ENCODE data around the gene LRRC10.

Gene LRRC10

DNA sequence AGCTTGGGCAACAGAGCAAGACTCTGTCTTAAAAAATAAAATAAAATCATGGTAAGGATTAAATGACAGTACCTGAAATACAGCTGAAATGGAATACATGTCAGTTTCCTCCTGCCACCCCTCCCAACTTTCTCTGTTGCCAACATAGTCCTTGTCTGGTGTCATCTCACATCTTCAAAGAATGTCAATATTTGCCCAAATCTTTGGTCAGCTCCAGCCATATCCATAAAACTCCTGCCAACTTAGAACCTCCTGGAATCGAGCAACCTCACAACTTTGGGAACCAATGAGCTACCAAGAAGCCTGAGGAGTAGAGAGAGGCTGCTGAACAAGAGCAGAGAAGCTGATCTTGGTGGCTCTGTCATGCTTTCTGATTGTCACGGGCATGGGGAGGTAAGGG is 10.8 kb upstream of the LRRC10 start:
- no peak overlapping the region for H3K4me3 ChIP-seq (ENCODE audit: low read depth, low read length)
- in situ Hi-C loops (cut with HindIII; ENCODE audit: low sequenced_read_pairs): no loop called here
- no peak for DNase-seq (ENCODE audit: low read depth)
- TF ChIP-seq, protein P1, sequence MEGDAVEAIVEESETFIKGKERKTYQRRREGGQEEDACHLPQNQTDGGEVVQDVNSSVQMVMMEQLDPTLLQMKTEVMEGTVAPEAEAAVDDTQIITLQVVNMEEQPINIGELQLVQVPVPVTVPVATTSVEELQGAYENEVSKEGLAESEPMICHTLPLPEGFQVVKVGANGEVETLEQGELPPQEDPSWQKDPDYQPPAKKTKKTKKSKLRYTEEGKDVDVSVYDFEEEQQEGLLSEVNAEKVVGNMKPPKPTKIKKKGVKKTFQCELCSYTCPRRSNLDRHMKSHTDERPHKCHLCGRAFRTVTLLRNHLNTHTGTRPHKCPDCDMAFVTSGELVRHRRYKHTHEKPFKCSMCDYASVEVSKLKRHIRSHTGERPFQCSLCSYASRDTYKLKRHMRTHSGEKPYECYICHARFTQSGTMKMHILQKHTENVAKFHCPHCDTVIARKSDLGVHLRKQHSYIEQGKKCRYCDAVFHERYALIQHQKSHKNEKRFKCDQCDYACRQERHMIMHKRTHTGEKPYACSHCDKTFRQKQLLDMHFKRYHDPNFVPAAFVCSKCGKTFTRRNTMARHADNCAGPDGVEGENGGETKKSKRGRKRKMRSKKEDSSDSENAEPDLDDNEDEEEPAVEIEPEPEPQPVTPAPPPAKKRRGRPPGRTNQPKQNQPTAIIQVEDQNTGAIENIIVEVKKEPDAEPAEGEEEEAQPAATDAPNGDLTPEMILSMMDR (IDR thresholded peaks at IDR 0.05; ENCODE audit: low read depth, low read length, missing control alignments): no peak

DNA sequence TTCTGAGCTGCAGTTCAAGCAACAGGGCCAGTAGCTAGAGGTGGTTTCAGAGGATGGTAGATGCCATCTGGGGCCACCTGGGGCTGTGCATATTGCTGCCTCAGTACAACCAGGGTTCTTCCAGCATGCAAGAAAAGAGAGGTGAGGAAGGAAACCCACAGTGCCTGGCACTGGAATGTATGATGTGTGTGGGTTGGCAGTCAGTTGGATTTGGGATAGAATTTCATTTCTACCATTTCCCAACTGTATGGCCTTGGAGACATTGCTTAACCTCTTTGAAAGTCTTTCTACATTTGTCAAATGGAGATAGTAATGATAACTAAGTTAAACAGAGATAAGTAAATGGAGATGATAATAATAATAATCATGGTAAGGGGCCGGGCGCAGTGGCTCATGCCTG is 10.2 kb upstream of the LRRC10 start:
- no peak overlapping the region for H3K4me3 ChIP-seq (ENCODE audit: low read depth, low read length)
- DNase-seq (ENCODE audit: low read depth): no peak
- TF ChIP-seq, protein P1 (IDR thresholded peaks at IDR 0.05; ENCODE audit: low read depth, low read length, missing control alignments): no peak
- in situ Hi-C loops (cut with HindIII; ENCODE audit: low sequenced_read_pairs): no loop called here

DNA sequence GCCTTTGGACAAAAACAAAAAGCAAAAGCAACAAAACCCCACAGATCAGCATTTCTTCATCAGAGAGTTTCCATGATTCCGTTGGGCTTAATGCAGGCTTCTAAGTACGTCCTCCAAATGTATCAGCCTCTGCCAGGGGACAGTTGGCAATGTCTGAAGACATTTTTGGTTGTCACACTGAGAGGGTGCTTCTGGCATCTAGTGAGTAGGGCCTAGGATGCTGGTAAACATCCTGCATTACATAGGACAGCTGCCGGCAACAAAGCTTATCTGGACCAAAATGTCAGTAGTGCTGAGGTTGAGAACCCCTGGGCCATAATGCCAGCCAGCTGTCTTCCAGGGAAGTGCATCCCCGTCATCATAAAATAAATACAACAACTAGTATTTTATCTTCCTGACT is 9.4 kb upstream of the LRRC10 start:
- no peak overlapping the region for H3K4me3 ChIP-seq (ENCODE audit: low read depth, low read length)
- TF ChIP-seq, protein P1 (IDR thresholded peaks at IDR 0.05; ENCODE audit: low read depth, low read length, missing control alignments): no peak
- no peak for DNase-seq (ENCODE audit: low read depth)
- in situ Hi-C loops (cut with HindIII; ENCODE audit: low sequenced_read_pairs): no loop called here

DNA sequence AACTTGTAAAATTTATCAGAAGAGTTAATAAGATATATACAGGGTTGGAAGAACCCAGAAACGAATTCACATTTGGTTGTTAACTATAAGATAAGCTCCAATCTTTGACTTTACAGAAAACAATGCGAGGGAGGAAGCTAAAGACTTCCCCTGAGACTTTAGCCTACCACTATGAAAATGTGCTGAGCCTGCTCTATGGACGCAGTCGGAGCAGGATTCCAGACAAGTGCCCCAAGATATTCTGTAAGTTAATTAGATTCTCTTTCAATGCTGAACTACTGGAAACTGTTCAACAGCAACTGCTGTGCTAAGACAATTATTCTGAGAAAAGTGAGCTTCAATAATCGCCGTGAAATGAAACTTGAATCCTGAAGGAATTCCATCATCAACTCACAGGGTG is 8.3 kb upstream of the LRRC10 start:
- in situ Hi-C loops (cut with HindIII; ENCODE audit: low sequenced_read_pairs): no loop called here
- H3K4me3 ChIP-seq (ENCODE audit: low read depth, low read length): no peak overlapping the region
- DNase-seq (ENCODE audit: low read depth): peak; percentile 6
- TF ChIP-seq, protein P1 (IDR thresholded peaks at IDR 0.05; ENCODE audit: low read depth, low read length, missing control alignments): no peak

DNA sequence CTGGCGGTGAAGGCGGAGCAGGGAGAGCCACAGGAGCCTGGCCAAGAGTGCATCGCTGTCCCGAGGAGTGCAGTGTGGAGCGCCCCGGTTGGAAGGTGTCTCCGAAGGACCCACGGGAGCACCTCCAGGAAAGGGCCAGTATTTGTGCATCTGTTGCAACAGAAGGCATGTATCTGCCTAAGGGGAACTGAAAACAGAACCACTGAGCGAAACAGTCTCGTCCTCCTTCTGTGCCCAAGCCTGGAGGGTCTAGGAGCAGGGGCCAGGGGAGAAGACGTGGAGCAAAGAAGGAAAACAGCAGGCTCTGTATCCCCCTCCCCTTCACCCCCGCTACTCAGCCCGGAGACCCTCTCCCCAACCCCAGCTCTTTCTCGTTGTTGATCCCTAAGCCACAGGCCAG is 5.3 kb upstream of the LRRC10 start:
- DNase-seq (ENCODE audit: low read depth): no peak
- in situ Hi-C loops (cut with HindIII; ENCODE audit: low sequenced_read_pairs): no loop called here
- no peak overlapping the region for H3K4me3 ChIP-seq (ENCODE audit: low read depth, low read length)
- TF ChIP-seq, protein P1 (IDR thresholded peaks at IDR 0.05; ENCODE audit: low read depth, low read length, missing control alignments): no peak

DNA sequence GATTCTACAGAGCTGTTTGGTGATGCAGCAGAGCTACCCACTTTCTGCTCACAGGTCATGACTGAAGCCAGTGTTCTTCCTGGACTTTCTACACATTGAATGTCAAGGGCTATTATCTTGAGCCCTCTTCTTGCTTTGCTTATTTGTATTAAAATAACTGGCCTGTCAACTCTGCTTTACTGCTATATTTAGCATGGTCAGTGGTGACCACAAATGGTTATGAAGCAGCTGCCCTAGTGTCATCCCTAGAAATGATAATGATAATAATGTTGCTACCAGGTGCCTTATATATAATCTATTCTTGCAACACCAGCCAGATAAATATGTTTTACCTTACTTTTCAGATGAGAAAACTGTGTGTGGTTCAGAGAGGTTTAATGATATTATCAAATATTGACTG is 2.6 kb upstream of the LRRC10 start:
- in situ Hi-C loops (cut with HindIII; ENCODE audit: low sequenced_read_pairs): no loop called here
- H3K4me3 ChIP-seq (ENCODE audit: low read depth, low read length): no peak overlapping the region
- no peak for DNase-seq (ENCODE audit: low read depth)
- TF ChIP-seq, protein P1 (IDR thresholded peaks at IDR 0.05; ENCODE audit: low read depth, low read length, missing control alignments): no peak

DNA sequence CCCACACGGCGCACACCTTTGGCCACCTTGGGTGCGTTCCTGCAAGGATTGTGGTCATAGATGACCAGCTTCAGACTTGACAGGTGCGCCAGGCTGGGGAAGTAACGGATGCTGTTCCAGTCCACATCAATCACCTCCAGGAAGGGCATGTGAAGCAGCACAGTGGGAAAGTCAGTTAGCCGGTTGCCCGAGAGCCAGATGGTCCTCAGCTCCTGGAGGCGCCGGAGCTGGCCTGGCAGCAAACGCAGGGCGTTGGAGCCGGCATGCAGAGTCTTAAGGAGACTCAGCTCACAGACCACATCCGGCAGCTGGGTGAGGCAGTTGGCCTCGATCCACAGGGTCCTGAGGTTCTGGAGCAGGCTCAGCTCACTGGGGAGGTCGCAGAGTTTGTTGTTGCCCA is 581 bp downstream of the LRRC10 start:
- in situ Hi-C loops (cut with HindIII; ENCODE audit: low sequenced_read_pairs): no loop called here
- DNase-seq (ENCODE audit: low read depth): no peak
- TF ChIP-seq, protein P1 (IDR thresholded peaks at IDR 0.05; ENCODE audit: low read depth, low read length, missing control alignments): no peak
- no peak overlapping the region for H3K4me3 ChIP-seq (ENCODE audit: low read depth, low read length)

Data from astrocyte of the cerebellum (primary cell).